Activated CD4-positive, alpha-beta T cell treated with anti-CD3 and anti-CD28 coated beads, Interleukin-2, Interleukin-4, amounts not matched to agents 100 ng/mL and 50 ng/mL, durations not matched to agents 16 hours and 8 hours (primary cell): ENCODE results near the gene FOLR1.
"Not testable (repeated sequence)": the region's sequence is repeated elsewhere in the genome, so short reads cannot be mapped to it uniquely, and the experiment has no call there.

Source experiments
- DNase-seq: peaks from one replicate; pipeline ENCODE4 v3.0.0-alpha.2; 2020; ENCODE audit warnings: low spot score

FOLR1 gene

GRCh38 chr11:72191961-72192381 lies at the start of gene FOLR1:
Gene FOLR1, plus strand, starts transcription at chr11:72192140. Its CDS starts 34 bp downstream, at chr11:72192174.
- no peak for DNase-seq

GRCh38 chr11:72142543-72142942 lies 49.4 kb upstream of the FOLR1 start:
- not testable (repeated sequence) for DNase-seq

- no peak for DNase-seq
Measured at GRCh38 chr11:72144807-72145565, 47.0 kb upstream of the FOLR1 start.

- DNase-seq, result no peak
Measured at GRCh38 chr11:72146625-72147024, 45.3 kb upstream of the FOLR1 start.

GRCh38 chr11:72150882-72151281 lies 41.1 kb upstream of the FOLR1 start:
- DNase-seq, result no peak

GRCh38 chr11:72153874-72154273 lies 38.1 kb upstream of the FOLR1 start:
- not testable (repeated sequence) for DNase-seq

- no peak for DNase-seq
Measured at GRCh38 chr11:72154816-72155215, 37.1 kb upstream of the FOLR1 start.

- DNase-seq, result no peak
Measured at GRCh38 chr11:72155751-72156150, 36.2 kb upstream of the FOLR1 start.

GRCh38 chr11:72157131-72157530 lies 34.8 kb upstream of the FOLR1 start:
- no peak for DNase-seq

GRCh38 chr11:72160319-72160718 lies 31.6 kb upstream of the FOLR1 start:
- DNase-seq, result no peak

GRCh38 chr11:72162891-72163492 lies 28.9 kb upstream of the FOLR1 start:
- DNase-seq, result no peak

- not testable (repeated sequence) for DNase-seq
Measured at GRCh38 chr11:72164187-72164586, 27.8 kb upstream of the FOLR1 start.

GRCh38 chr11:72169046-72169555 lies 22.8 kb upstream of the FOLR1 start:
- DNase-seq, result not testable (repeated sequence)

- DNase-seq, result not testable (repeated sequence)
Measured at GRCh38 chr11:72169754-72170153, 22.2 kb upstream of the FOLR1 start.

- DNase-seq, result not testable (repeated sequence)
Measured at GRCh38 chr11:72172043-72172442, 19.9 kb upstream of the FOLR1 start.

- no peak for DNase-seq
Measured at GRCh38 chr11:72173291-72173690, 18.6 kb upstream of the FOLR1 start.

- no peak for DNase-seq
Measured at GRCh38 chr11:72174302-72175070, 17.5 kb upstream of the FOLR1 start.

- DNase-seq, result no peak
Measured at GRCh38 chr11:72177656-72178055, 14.3 kb upstream of the FOLR1 start.

- no peak for DNase-seq
Measured at GRCh38 chr11:72179049-72179803, 12.7 kb upstream of the FOLR1 start.

GRCh38 chr11:72179804-72180396 lies 12.0 kb upstream of the FOLR1 start:
- DNase-seq, result no peak

GRCh38 chr11:72180892-72181552 lies 10.9 kb upstream of the FOLR1 start:
- DNase-seq, result not testable (repeated sequence)
